Loucy (cell line): ENCODE measurements around the gene MROH2B.

Source experiments
- H2AFZ ChIP-seq: fragments of 200-600 bp; sonication (generic); 2 replicates; pipeline ENCODE4 v1.6.0; 2016; ENCODE audit warnings: antibody characterized with exemption, mild to moderate bottlenecking, low read length, moderate library complexity
- H3F3A ChIP-seq: fragments of 200-600 bp; 2 replicates; pipeline ENCODE4 v1.6.0; 2016; ENCODE audit warnings: antibody characterized with exemption, low read depth, mild to moderate bottlenecking
- H3K27me3 ChIP-seq: fragments of 200-600 bp; sonication (generic); 2 replicates; pipeline ENCODE4 v1.6.1; 2014; ENCODE audit warnings: low read length, mild to moderate bottlenecking; ENCODE audit not compliant: insufficient read depth, poor library complexity, severe bottlenecking
- H3K36me3 ChIP-seq: fragments of 200-600 bp; sonication (generic); 2 replicates; pipeline ENCODE4 v1.6.1; 2016; ENCODE audit warnings: low read length; ENCODE audit not compliant: insufficient read depth
- H3K4me1 ChIP-seq: fragments of 200-600 bp; sonication (generic); 2 replicates; pipeline ENCODE4 v1.5.1; 2014; ENCODE audit warnings: low read length, mild to moderate bottlenecking; ENCODE audit not compliant: insufficient read depth, poor library complexity, severe bottlenecking
- H3K4me2 ChIP-seq: fragments of 200-600 bp; sonication (generic); 2 replicates; pipeline ENCODE4 v1.6.0; 2014; ENCODE audit warnings: antibody characterized with exemption, low read length, low read depth, mild to moderate bottlenecking; ENCODE audit not compliant: poor library complexity, severe bottlenecking
- H3K4me3 ChIP-seq: fragments of 200-600 bp; sonication (generic); 2 replicates; pipeline ENCODE4 v1.5.1; 2014; ENCODE audit warnings: low read length, mild to moderate bottlenecking, mixed read lengths; ENCODE audit not compliant: poor library complexity, severe bottlenecking
- H3K79me2 ChIP-seq: fragments of 200-600 bp; sonication (generic); 2 replicates; pipeline ENCODE4 v1.6.1; 2014; ENCODE audit warnings: low read length; ENCODE audit not compliant: insufficient read depth
- H3K9ac ChIP-seq: fragments of 200-600 bp; sonication (generic); 2 replicates; pipeline ENCODE4 v1.6.0; 2014; ENCODE audit warnings: mild to moderate bottlenecking, low read depth, low read length, moderate library complexity; ENCODE audit not compliant: poor library complexity, severe bottlenecking
- H3K9me2 ChIP-seq: fragments of 200-600 bp; sonication (generic); replicated peaks from 2 replicates; pipeline ENCODE4 v1.6.1; 2016; ENCODE audit warnings: low read depth, low read length, mixed read lengths
- H3K9me3 ChIP-seq: fragments of 200-600 bp; sonication (generic); 2 replicates; pipeline ENCODE4 v1.6.1; 2014; ENCODE audit warnings: mild to moderate bottlenecking, antibody characterized with exemption, low read length, low read depth; ENCODE audit not compliant: insufficient read depth
- H4K20me1 ChIP-seq: fragments of 200-600 bp; sonication (generic); 2 replicates; pipeline ENCODE4 v1.6.0; 2014; ENCODE audit warnings: antibody characterized with exemption, low read length, mild to moderate bottlenecking; ENCODE audit not compliant: insufficient read depth, poor library complexity, severe bottlenecking
- CTCF ChIP-seq: fragments of 200-600 bp; sonication (generic); conservative IDR thresholded peaks from 2 replicates; pipeline ENCODE4 v1.5.1; 2014; ENCODE audit warnings: mild to moderate bottlenecking, antibody characterized with exemption, low read length
- EZH2phosphoT487 ChIP-seq: fragments of 200-600 bp; IDR thresholded peaks from 2 replicates; pipeline ENCODE4 v1.6.1; 2018; ENCODE audit warnings: antibody characterized with exemption, mild to moderate bottlenecking, moderate library complexity, borderline replicate concordance

MROH2B gene

GRCh38 chr5:41102341-41102740 is 31.2 kb upstream of the MROH2B start:
- no peaks in the 10 kb centered on the region for H3F3A ChIP-seq
- H3K36me3 ChIP-seq = no peaks in the 10 kb centered on the region
- no peaks in the 10 kb centered on the region for H3K9me3 ChIP-seq
- no peak overlapping the region for H2AFZ ChIP-seq
- no peaks in the 10 kb centered on the region for H3K27me3 ChIP-seq
- H4K20me1 ChIP-seq = no peaks in the 10 kb centered on the region
- H3K4me2 ChIP-seq = no peak overlapping the region
- H3K9me2 ChIP-seq = no peaks in the 10 kb centered on the region
- no peak for TF ChIP-seq EZH2phosphoT487
- TF ChIP-seq CTCF = no peak
- H3K4me3 ChIP-seq = no peak overlapping the region
- H3K79me2 ChIP-seq = no peaks in the 10 kb centered on the region
- no peaks in the 10 kb centered on the region for H3K4me1 ChIP-seq
- no peak overlapping the region for H3K9ac ChIP-seq

GRCh38 chr5:41097642-41098041 is 26.5 kb upstream of the MROH2B start:
- Histone ChIP-seq H3K4me2 (no peak overlapping the region), H3K36me3 (no peaks in the 10 kb centered on the region), H3K27me3 (no peaks in the 10 kb centered on the region), H3K4me3 (no peak overlapping the region), H3K9me2 (no peaks in the 10 kb centered on the region), H3F3A (no peaks in the 10 kb centered on the region), H3K4me1 (no peaks in the 10 kb centered on the region), H4K20me1 (no peaks in the 10 kb centered on the region), H3K9ac (no peak overlapping the region), H3K79me2 (no peaks in the 10 kb centered on the region), H3K9me3 (no peaks in the 10 kb centered on the region), H2AFZ (no peak overlapping the region)
- no peak for TF ChIP-seq CTCF
- TF ChIP-seq EZH2phosphoT487 = no peak

GRCh38 chr5:41095324-41096101 is 24.4 kb upstream of the MROH2B start:
- no peaks in the 10 kb centered on the region for H3K4me1 ChIP-seq
- no peaks in the 10 kb centered on the region for H3F3A ChIP-seq
- H4K20me1 ChIP-seq = no peaks in the 10 kb centered on the region
- no peak overlapping the region for H2AFZ ChIP-seq
- H3K4me3 ChIP-seq = no peak overlapping the region
- no peaks in the 10 kb centered on the region for H3K27me3 ChIP-seq
- H3K36me3 ChIP-seq = no peaks in the 10 kb centered on the region
- H3K9me2 ChIP-seq = no peaks in the 10 kb centered on the region
- H3K79me2 ChIP-seq = no peaks in the 10 kb centered on the region
- no peak for TF ChIP-seq CTCF
- no peak for TF ChIP-seq EZH2phosphoT487
- H3K9me3 ChIP-seq = no peaks in the 10 kb centered on the region
- H3K4me2 ChIP-seq = no peak overlapping the region
- no peak overlapping the region for H3K9ac ChIP-seq
